A673 (cell line): ENCODE measurements around the gene ARL9. TPM values are rescaled to one million over a fixed set of nuclear protein-coding genes. Genes with fewer than 3 reads are reported as not detected.
A peak's percentile ranks its signal among the peaks of the same experiment; 100 is the strongest.

Experiments used
- BruUV-seq: library from RNA; stranded (reverse); fragments of 400-500 nt; replicated peaks from 2 replicates; lab custom pipeline; 2021; lab: Mats Ljungman, UMichigan
- CTCF ChIA-PET: fragments of 300-600 bp; sonication (Branson Sonifier 250); formaldehyde crosslinking; loops from one replicate; lab custom pipeline; 2022; ENCODE audit warnings: antibody characterized with exemption; lab: Charles Lee
- POLR2A ChIA-PET: fragments of 300-600 bp; sonication (Branson Sonifier 250); formaldehyde crosslinking; loops from one replicate; lab custom pipeline; 2022; ENCODE audit warnings: antibody characterized with exemption; ENCODE audit not compliant: low non-redundant PET; lab: Charles Lee
- DNase-seq: peaks from one replicate; pipeline ENCODE4 v3.0.0-alpha.2; 2015; ENCODE audit warnings: low spot score
- H3K27ac ChIP-seq: fragments of 200-600 bp; sonication (generic); 2 replicates; pipeline ENCODE4 v1.5.1; 2016; ENCODE audit warnings: mixed run types, low read depth, mild to moderate bottlenecking, mixed read lengths, antibody characterized with exemption, low read length; ENCODE audit not compliant: poor library complexity, severe bottlenecking
- H3K27me3 ChIP-seq: fragments of 200-600 bp; sonication (generic); replicated peaks from 2 replicates; pipeline ENCODE4 v1.6.1; 2017; ENCODE audit warnings: mixed run types, low read depth, mild to moderate bottlenecking, mixed read lengths, antibody characterized with exemption, low read length; ENCODE audit not compliant: insufficient read depth, poor library complexity
- H3K36me3 ChIP-seq: fragments of 200-600 bp; sonication (generic); 2 replicates; pipeline ENCODE4 v1.6.1; 2016; ENCODE audit warnings: mixed run types, mild to moderate bottlenecking, mixed read lengths, antibody characterized with exemption, low read length; ENCODE audit not compliant: insufficient read depth, poor library complexity, severe bottlenecking
- H3K4me1 ChIP-seq: fragments of 200-600 bp; sonication (generic); 2 replicates; pipeline ENCODE4 v1.6.1; 2017; ENCODE audit warnings: mixed run types, mild to moderate bottlenecking, mixed read lengths, antibody characterized with exemption, low read length; ENCODE audit not compliant: insufficient read depth, poor library complexity, severe bottlenecking
- H3K4me3 ChIP-seq: fragments of 200-600 bp; sonication (generic); 2 replicates; pipeline ENCODE4 v1.5.1; 2016; ENCODE audit warnings: low read depth, mixed run types, mild to moderate bottlenecking, mixed read lengths, low read length; ENCODE audit not compliant: poor library complexity, severe bottlenecking
- H3K9me3 ChIP-seq: fragments of 200-600 bp; sonication (generic); 2 replicates; pipeline ENCODE4 v1.6.1; 2016; ENCODE audit warnings: mixed run types, low read depth, mild to moderate bottlenecking, mixed read lengths, antibody characterized with exemption, low read length; ENCODE audit not compliant: poor library complexity, severe bottlenecking
- EZH2 ChIP-seq: fragments of 200-600 bp; sonication (generic); IDR thresholded peaks from 2 replicates; pipeline ENCODE4 v1.6.1; 2017; ENCODE audit warnings: borderline replicate concordance, low read depth, mild to moderate bottlenecking, mixed read lengths, antibody characterized with exemption, low read length; ENCODE audit not compliant: poor library complexity, severe bottlenecking
- intact Hi-C: fragments of 100-400 bp; cut with micrococcal nuclease; formaldehyde crosslinking; loops from one replicate; pipeline ENCODE4 v1.10.0; 2022; ENCODE audit not compliant: unreplicated experiment
- total RNA-seq: library from RNA; stranded (reverse); gene quantifications from 2 replicates; pipeline ENCODE4 v1.2.3, GENCODE V29; 2021
- TF ChIP-seq, protein P1 (sequence below): fragments of 300-800, 200-600 bp; sonication (generic); conservative IDR thresholded peaks from 2 replicates; pipeline ENCODE4 v1.5.1; 2017; ENCODE audit warnings: low read depth, mild to moderate bottlenecking, antibody characterized with exemption, low read length, moderate library complexity, mixed read lengths

Gene ARL9
- total RNA-seq, 1 experiment from 2014 or later = 0.24 TPM

DNA sequence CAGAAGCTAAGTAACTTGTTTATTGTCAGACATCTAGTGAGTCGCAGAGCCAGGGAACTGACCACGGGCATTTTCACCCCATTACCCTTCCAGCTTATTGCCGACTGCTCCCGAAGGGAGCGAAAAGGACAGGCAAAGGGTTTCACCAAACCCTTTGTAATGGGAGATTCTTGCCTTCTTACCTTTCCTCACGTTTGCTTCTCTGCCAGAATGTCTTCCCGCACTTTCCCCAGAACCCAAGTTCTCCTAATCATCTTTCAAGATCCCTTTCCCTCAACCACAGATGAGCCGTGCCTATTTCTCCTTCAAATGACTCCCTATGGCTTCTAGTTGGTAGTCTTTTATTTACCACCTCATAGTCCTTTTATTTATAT is 38.7 kb upstream of the ARL9 start:
- Histone ChIP-seq H3K36me3 (peaks cover 21% of the 10 kb centered on the region), H3K4me1 (no peaks in the 10 kb centered on the region), H3K9me3 (no peaks in the 10 kb centered on the region), H3K4me3 (peak overlapping the region; percentile 82), H3K27me3 (no peaks in the 10 kb centered on the region), H3K27ac (peak overlapping the region; percentile 82)
- no TSS peak for BruUV-seq
- intact Hi-C loops = no loop called here
- no peak for DNase-seq
- ChIA-PET POLR2A (no interaction called here), CTCF (no interaction called here)
- TF ChIP-seq, protein P1, sequence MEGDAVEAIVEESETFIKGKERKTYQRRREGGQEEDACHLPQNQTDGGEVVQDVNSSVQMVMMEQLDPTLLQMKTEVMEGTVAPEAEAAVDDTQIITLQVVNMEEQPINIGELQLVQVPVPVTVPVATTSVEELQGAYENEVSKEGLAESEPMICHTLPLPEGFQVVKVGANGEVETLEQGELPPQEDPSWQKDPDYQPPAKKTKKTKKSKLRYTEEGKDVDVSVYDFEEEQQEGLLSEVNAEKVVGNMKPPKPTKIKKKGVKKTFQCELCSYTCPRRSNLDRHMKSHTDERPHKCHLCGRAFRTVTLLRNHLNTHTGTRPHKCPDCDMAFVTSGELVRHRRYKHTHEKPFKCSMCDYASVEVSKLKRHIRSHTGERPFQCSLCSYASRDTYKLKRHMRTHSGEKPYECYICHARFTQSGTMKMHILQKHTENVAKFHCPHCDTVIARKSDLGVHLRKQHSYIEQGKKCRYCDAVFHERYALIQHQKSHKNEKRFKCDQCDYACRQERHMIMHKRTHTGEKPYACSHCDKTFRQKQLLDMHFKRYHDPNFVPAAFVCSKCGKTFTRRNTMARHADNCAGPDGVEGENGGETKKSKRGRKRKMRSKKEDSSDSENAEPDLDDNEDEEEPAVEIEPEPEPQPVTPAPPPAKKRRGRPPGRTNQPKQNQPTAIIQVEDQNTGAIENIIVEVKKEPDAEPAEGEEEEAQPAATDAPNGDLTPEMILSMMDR = no peak
- no peak for TF ChIP-seq EZH2

DNA sequence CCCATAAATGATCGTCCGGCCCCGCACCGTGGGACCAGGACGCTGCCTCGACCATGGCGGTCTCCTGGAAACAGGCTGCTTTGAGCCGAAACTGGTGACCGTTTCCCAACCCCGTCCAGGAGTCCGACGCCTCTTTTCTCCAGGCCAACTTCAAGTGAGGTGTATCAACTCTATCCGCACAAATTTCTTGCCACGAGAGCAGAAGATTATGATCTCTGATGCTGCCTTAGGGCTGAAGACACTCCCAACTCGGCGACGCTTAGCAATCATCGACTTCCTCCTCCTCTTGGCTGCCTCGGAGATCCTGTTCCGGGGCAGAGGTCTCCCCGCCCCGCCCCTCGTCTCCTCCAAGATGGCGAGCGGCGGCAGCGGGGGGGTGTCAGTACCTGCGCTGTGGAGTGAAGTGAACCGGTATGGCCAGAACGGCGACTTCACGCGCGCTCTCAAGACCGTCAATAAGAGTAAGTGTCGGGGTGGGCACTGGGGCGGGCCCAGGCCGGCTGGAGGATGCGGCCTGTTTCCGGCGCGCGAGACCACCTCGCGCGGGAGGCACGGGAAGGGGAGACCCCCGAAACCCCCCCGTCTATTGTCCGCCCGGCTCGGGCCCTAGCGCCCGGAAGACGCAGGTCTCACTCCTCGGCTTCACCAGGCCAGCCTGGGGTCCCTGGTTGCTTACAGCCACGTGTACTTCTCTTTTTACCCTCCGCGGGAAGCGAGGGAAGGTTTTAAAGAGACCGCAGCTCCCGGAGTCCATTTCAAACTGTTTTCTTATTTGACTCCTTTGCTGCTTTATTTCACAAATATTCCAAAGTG is 38.1 kb upstream of the ARL9 start, which contains the start of gene SRP72:
Gene SRP72 (plus strand): TSS at position 334 of the 813 bp plus-strand sequence. CDS start 19 bp downstream, at position 353.
- CTCF ChIA-PET = no interaction called here

DNA sequence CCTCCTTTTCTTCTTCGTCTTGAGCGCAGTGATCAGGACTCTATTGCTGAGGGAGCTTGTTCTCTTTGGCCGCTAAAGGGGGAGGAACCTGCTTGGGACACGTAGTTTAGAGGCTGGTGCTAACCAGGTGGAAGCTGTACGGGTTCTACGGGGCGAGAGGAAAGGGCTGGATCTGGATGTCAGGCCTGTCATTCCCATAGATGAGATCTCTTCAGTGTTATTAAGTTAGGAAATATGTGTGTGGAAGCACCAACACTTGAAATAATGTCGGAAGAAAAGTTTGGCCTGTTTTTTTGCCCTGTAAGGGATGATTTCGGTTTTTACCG is 37.5 kb upstream of the ARL9 start:
- no peaks in the 10 kb centered on the region for H3K27me3 ChIP-seq
- H3K36me3 ChIP-seq = peaks cover 32% of the 10 kb centered on the region
- no TSS peak for BruUV-seq
- intact Hi-C loops = no loop called here
- H3K4me1 ChIP-seq = no peaks in the 10 kb centered on the region
- H3K9me3 ChIP-seq = no peaks in the 10 kb centered on the region
- TF ChIP-seq EZH2 = no peak
- TF ChIP-seq, protein P1 = no peak
- DNase-seq = no peak
- CTCF ChIA-PET = no interaction called here
- peak overlapping the region; percentile 82 for H3K4me3 ChIP-seq
- POLR2A ChIA-PET = no interaction called here
- H3K27ac ChIP-seq = peak overlapping the region; percentile 82

More for the DNA sequence above, 38.1 kb upstream of the ARL9 start, which contains the start of gene SRP72:
- H3K27ac ChIP-seq = peak within 1 kb of the TSS; percentile 82
- peak within 1 kb of the TSS; percentile 82 for H3K4me3 ChIP-seq
- H3K36me3 ChIP-seq = peaks cover 27% of the 10 kb centered on the region
- intact Hi-C loops = no loop called here
- H3K9me3 ChIP-seq = no peaks in the 10 kb centered on the region
- H3K27me3 ChIP-seq = no peaks in the 10 kb centered on the region
- TF ChIP-seq, protein P1 = no peak
- TF ChIP-seq EZH2 = no peak
- DNase-seq = peak; percentile 80
- H3K4me1 ChIP-seq = no peaks in the 10 kb centered on the region
- no TSS peak for BruUV-seq
- POLR2A ChIA-PET = no interaction called here
